Subcutaneous adipose tissue (tissue), 4 donors: ENCODE measurements around the gene SRRM2. TPM values are rescaled to one million over a fixed set of nuclear protein-coding genes. Genes with fewer than 3 reads are reported as not detected.

Experiments used
- total RNA-seq, 4 donors: library from RNA; depleted of rRNA; stranded (reverse); fragments of >200 nt; gene quantifications; one replicate each; pipeline ENCODE4 v1.1.0, GENCODE V29; 2016
- TF ChIP-seq, protein P1 (sequence below): fragments of 450-650 bp; IDR thresholded peaks from one replicate; pipeline ENCODE4 v1.5.1; 2016; ENCODE audit warnings: low read depth, mild to moderate bottlenecking, control low read depth, antibody characterized with exemption, moderate library complexity

SRRM2 gene
- total RNA-seq, 4 donors from 2014 or later, result 245 to 552 (median 404) TPM

DNA sequence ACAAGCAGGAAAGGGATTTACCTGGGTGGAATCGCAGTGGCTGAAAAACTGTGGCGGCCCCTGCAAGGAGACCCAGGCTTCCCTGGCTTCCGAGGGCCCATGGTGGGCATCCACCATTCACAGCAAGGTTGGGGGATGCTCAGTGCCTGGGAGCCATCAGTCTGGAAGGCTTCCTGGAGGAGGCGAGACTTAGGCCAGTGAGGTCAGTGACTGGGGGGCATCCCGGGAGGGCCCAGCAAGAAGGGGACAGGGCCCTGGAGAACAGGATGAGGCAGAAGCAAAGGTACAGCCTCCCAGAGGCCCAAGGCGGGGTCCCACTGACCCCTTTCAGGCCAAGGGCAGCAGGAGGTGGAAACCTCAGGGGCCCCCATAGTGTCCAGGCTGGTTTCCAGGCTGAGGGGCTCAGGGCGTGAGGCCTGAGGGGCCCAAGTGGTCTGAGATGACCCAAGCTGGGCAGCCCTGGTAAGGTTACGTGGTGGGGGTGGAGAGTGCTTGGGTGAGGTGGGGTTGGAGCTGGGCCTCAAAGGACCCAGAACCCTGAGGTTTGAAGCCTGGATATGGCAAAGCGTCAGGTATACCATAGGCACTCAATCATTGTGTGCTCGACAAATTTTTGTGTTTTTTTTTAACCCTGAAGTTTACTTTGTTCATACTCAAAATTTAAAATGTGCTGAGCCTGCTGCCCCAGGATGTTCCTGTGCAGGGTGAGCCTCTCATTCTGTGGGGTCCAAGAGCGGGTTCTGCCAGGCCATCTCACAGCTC, 15.8 kb upstream of the SRRM2 start:
- TF ChIP-seq, protein P1, sequence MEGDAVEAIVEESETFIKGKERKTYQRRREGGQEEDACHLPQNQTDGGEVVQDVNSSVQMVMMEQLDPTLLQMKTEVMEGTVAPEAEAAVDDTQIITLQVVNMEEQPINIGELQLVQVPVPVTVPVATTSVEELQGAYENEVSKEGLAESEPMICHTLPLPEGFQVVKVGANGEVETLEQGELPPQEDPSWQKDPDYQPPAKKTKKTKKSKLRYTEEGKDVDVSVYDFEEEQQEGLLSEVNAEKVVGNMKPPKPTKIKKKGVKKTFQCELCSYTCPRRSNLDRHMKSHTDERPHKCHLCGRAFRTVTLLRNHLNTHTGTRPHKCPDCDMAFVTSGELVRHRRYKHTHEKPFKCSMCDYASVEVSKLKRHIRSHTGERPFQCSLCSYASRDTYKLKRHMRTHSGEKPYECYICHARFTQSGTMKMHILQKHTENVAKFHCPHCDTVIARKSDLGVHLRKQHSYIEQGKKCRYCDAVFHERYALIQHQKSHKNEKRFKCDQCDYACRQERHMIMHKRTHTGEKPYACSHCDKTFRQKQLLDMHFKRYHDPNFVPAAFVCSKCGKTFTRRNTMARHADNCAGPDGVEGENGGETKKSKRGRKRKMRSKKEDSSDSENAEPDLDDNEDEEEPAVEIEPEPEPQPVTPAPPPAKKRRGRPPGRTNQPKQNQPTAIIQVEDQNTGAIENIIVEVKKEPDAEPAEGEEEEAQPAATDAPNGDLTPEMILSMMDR, result no peak

DNA sequence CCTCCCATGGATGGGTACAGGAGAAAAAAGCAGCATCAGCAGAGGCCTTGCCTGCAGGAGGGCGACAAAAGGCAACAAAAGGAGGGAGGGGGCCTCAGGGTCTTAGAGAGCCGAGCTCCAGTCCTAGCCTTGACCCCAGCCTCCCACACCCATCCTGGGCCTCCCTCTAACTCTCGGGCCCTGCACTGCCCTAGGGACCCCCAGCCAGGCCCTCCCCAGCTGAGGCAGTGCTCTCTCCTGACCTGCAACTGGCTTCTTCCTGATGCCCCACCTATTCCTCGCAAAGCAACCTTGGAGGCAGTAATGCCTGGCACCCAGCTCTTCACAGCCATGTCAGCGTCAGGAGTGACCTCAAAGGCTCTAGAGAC, 15.2 kb upstream of the SRRM2 start:
- TF ChIP-seq, protein P1, result no peak

DNA sequence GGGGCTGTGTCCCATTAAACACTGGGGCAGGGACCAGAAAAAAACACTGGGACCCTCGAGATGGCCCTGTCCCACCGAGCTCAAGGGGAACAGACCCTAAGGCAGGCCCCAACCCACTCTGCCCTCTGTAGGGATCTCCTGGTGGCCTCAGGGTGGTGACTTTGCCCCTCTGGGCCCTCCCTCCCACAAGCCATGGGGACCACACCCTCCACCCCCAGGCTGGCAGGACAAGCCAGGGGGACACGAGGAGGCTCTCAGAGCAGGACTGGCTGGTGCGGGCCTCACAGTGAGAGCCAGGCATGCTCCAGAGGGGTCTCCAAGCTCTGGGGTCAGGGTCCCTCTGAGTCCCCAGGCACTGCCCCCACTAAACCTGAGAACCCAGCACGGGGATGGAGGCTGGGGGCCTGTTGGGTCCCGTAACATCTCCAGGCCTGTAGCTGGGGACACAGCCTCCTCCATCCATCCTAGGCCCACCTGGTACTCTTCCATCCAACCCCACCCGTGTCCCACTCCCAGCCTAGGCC, 14.5 kb upstream of the SRRM2 start:
- TF ChIP-seq, protein P1, result no peak

- TF ChIP-seq, protein P1, result no peak
Observed at GRCh38 chr16:2738615-2739014, 13.8 kb upstream of the SRRM2 start.

GRCh38 chr16:2739625-2740430, 12.6 kb upstream of the SRRM2 start:
- TF ChIP-seq, protein P1, result no peak

- TF ChIP-seq, protein P1, result no peak
Observed at GRCh38 chr16:2740476-2740875, 12.0 kb upstream of the SRRM2 start.

DNA sequence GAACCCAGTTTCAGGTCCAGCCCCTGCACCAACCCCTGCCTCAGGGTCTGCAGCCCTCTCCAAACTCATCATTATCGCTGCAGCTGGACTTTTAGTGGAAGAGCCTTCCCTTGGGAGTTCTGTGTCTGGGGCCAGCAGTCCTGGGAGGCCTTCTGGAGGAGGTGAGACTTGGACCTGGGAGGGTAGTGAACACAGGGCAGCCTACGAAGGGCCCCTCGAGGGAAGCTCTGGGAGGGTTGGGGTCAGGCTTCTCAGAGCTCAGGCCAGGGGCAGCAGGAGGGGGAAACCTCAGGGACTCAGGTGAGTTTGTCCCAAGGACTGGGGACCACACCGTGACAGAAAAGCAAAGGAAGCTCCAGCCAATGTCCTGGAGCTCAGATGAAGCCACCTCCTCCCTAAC, 11.3 kb upstream of the SRRM2 start:
- TF ChIP-seq, protein P1, result no peak
